ENCODE data around the gene ERBB2. TPM values are rescaled to one million over a fixed set of nuclear protein-coding genes. Genes with fewer than 3 reads are reported as not detected.

ERBB2 gene
- total and polyA plus RNA-seq, 2 of the 13 experiments (the other 11 are each of a cell fraction or from before 2014, with no cell fraction given): 57.7 to 64.1 TPM

GRCh38 chr17:39667945-39668924, 31.6 kb upstream of the ERBB2 start, which contains the start of gene PNMT (continued):
- no peak for TF ChIP-seq TIGD3 (CRISPR knock-in tag; IDR thresholded peaks at IDR 0.05; ENCODE audit: borderline replicate concordance)
- peak; percentile 72; the same call in 1 of the 2 replicates for TF ChIP-seq ZBTB26 (CRISPR knock-in tag; IDR thresholded peaks at IDR 0.05; ENCODE audit: borderline replicate concordance)
- TF ChIP-seq NFIB (CRISPR knock-in tag; IDR thresholded peaks at IDR 0.05; ENCODE audit: borderline replicate concordance): no peak
- no peak; the same call in 1 of the 2 replicates for TF ChIP-seq RCOR2 (CRISPR knock-in tag; IDR thresholded peaks at IDR 0.05)
- TF ChIP-seq ZNF572 (CRISPR knock-in tag; IDR thresholded peaks at IDR 0.05): no peak
- peak; percentile 74; the same call in 1 of the 2 replicates for TF ChIP-seq BORCS8-MEF2B (CRISPR knock-in tag; IDR thresholded peaks at IDR 0.05)
- peak; percentile 93; the same call in 1 of the 2 replicates for TF ChIP-seq ZNF800 (CRISPR knock-in tag; IDR thresholded peaks at IDR 0.05)
- peak; percentile 75; the same call in 1 of the 2 replicates for TF ChIP-seq PATZ1 (CRISPR knock-in tag; IDR thresholded peaks at IDR 0.05)
- no peak for TF ChIP-seq GLMP (CRISPR knock-in tag; IDR thresholded peaks at IDR 0.05; ENCODE audit: borderline replicate concordance)
- peak; percentile 93 for TF ChIP-seq MTA1 (CRISPR knock-in tag; IDR thresholded peaks at IDR 0.05; ENCODE audit: borderline replicate concordance)
- peak; percentile 60; the same call in 1 of the 2 replicates for TF ChIP-seq ELF3 (CRISPR knock-in tag; IDR thresholded peaks at IDR 0.05)
- peak; percentile 73; the same call in 1 of the 2 replicates for TF ChIP-seq POGK (CRISPR knock-in tag; conservative IDR thresholded peaks at IDR 0.05)
- no peak for TF ChIP-seq TCF12 (IDR thresholded peaks at IDR 0.05)
- no peak for TF ChIP-seq TCF12 (CRISPR knock-in tag; IDR thresholded peaks at IDR 0.05)
- peak; percentile 73 for TF ChIP-seq ZBTB33 (CRISPR knock-in tag; IDR thresholded peaks at IDR 0.05)
